OCI-LY7 (cell line): ENCODE results near the gene RAPGEF5. TPM values are rescaled to one million over a fixed set of nuclear protein-coding genes. Genes with fewer than 3 reads are reported as not detected.

Experiments
- BruUV-seq: library from RNA; stranded (reverse); fragments of 400-500 nt; replicated peaks from 2 replicates; lab custom pipeline; 2021; lab: Mats Ljungman, UMichigan
- CTCF ChIA-PET: fragments of 300-600 bp; sonication (Branson Sonifier 250); formaldehyde crosslinking; loops from one replicate; lab custom pipeline; 2022; ENCODE audit warnings: antibody characterized with exemption; ENCODE audit not compliant: unreplicated experiment; lab: Charles Lee
- POLR2A ChIA-PET: fragments of 300-600 bp; sonication (Branson Sonifier 250); formaldehyde crosslinking; loops from one replicate; lab custom pipeline; 2022; ENCODE audit warnings: antibody characterized with exemption; lab: Charles Lee
- DNase-seq: peaks from one replicate; pipeline ENCODE4 v3.0.0-alpha.2; 2015; ENCODE audit warnings: low spot score
- H2AFZ ChIP-seq: fragments of 200-600 bp; sonication (generic), shearing (Covaris generic); 2 replicates; pipeline ENCODE4 v1.6.1; 2014; ENCODE audit warnings: mild to moderate bottlenecking, antibody characterized with exemption, low read length, moderate library complexity
- H3K27ac ChIP-seq: fragments of 200-600 bp; sonication (generic); 2 replicates; pipeline ENCODE4 v1.5.1; 2014; ENCODE audit warnings: mixed run types, low read depth, mild to moderate bottlenecking, moderate library complexity, low read length, inconsistent platforms; ENCODE audit not compliant: poor library complexity, severe bottlenecking
- H3K36me3 ChIP-seq: fragments of 200-600 bp; sonication (generic); 2 replicates; pipeline ENCODE4 v1.6.1; 2014; ENCODE audit warnings: mild to moderate bottlenecking, antibody characterized with exemption, low read length, moderate library complexity, mixed read lengths; ENCODE audit not compliant: insufficient read depth
- H3K4me1 ChIP-seq: fragments of 200-600 bp; sonication (generic); 2 replicates; pipeline ENCODE4 v1.5.1; 2014; ENCODE audit warnings: mild to moderate bottlenecking, low read length; ENCODE audit not compliant: insufficient read depth, poor library complexity, severe bottlenecking
- H3K4me2 ChIP-seq: fragments of 200-600 bp; sonication (generic); 2 replicates; pipeline ENCODE4 v1.6.1; 2014; ENCODE audit warnings: mild to moderate bottlenecking, low read length
- H3K4me3 ChIP-seq: fragments of 200-600 bp; sonication (generic); 2 replicates; pipeline ENCODE4 v1.5.1; 2014; ENCODE audit warnings: mild to moderate bottlenecking, low read depth, low read length; ENCODE audit not compliant: poor library complexity, severe bottlenecking
- H3K79me2 ChIP-seq: fragments of 200-600 bp; sonication (generic); 2 replicates; pipeline ENCODE4 v1.6.1; 2016; ENCODE audit warnings: low read depth, mild to moderate bottlenecking, low read length, moderate library complexity, mixed read lengths; ENCODE audit not compliant: insufficient read depth
- H3K9me2 ChIP-seq: fragments of 200-600 bp; sonication (generic); 2 replicates; pipeline ENCODE4 v1.6.1; 2016; ENCODE audit warnings: mild to moderate bottlenecking, low read length, mixed read lengths; ENCODE audit not compliant: insufficient read depth
- H3K9me3 ChIP-seq: fragments of 200-600 bp; sonication (generic); 2 replicates; pipeline ENCODE4 v1.6.1; 2014; ENCODE audit warnings: mild to moderate bottlenecking, mixed run types, low read length, mixed read lengths
- H4K20me1 ChIP-seq: fragments of 200-600 bp; sonication (generic); 2 replicates; pipeline ENCODE4 v1.6.1; 2014; ENCODE audit warnings: mild to moderate bottlenecking, antibody characterized with exemption, low read length, moderate library complexity, mixed read lengths; ENCODE audit not compliant: insufficient read depth
- CTCF ChIP-seq: fragments of 200-600 bp; sonication (generic); conservative IDR thresholded peaks from 2 replicates; pipeline ENCODE4 v1.5.1; 2014; ENCODE audit warnings: mild to moderate bottlenecking, antibody characterized with exemption, low read length, moderate library complexity, mixed read lengths
- EZH2phosphoT487 ChIP-seq: fragments of 200-600 bp; sonication (generic); IDR thresholded peaks from 2 replicates; pipeline ENCODE4 v1.6.1; 2018; ENCODE audit warnings: low read depth, borderline replicate concordance, mild to moderate bottlenecking, mixed run types, antibody characterized with exemption, low read length, moderate library complexity, mixed read lengths
- intact Hi-C: fragments of 100-400 bp; cut with micrococcal nuclease; formaldehyde crosslinking; loops from one replicate; pipeline ENCODE4 v1.10.0; 2022; ENCODE audit not compliant: unreplicated experiment
- total RNA-seq, 2 experiments: library from RNA; depleted of rRNA in 1 of 2; stranded (reverse); fragments of >200 nt in 1 of 2; shearing (Covaris generic) in 1 of 2; gene quantifications; 2 replicates each; pipeline ENCODE4 v1.2.3, GENCODE V29; 2014 to 2022

The RAPGEF5 gene
- total RNA-seq, 2 experiments from 2014 or later: 114 to 115 TPM

DNA sequence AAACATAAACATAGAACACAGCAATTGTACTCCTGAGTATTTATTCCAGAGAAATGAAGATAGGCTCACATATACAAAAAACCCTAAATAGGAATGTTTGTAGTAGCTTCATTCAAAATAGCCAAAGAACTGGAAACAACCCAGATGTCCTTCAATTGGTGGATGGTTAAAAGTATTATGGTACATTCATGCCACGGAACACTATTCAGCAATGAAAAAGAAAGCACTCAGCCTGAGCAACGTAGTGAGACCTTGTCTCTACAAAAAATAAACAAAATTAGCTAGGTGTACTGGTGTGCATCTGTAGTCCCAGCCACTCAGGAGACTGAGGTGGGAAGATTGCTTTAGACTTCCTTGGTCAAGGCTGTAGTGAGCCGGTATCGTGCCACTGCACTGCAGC lies 94.4 kb downstream of the RAPGEF5 start:
- Histone ChIP-seq H3K79me2 (peaks cover 14% of the 10 kb centered on the region; the same call in 1 of the 2 replicates), H3K9me3 (no peaks in the 10 kb centered on the region), H3K4me1 (no peaks in the 10 kb centered on the region), H3K27ac (no peak overlapping the region), H3K36me3 (peaks cover 92% of the 10 kb centered on the region), H3K4me2 (no peak overlapping the region), H3K9me2 (no peaks in the 10 kb centered on the region), H4K20me1 (no peaks in the 10 kb centered on the region), H3K4me3 (no peak overlapping the region), H2AFZ (no peak overlapping the region)
- BruUV-seq: no TSS peak
- no peak for DNase-seq
- intact Hi-C loops: no loop called here
- TF ChIP-seq EZH2phosphoT487 (no peak), CTCF (no peak)
- ChIA-PET POLR2A (interaction anchor here (0.5 to 1.4 kb wide), 4 partner anchors 15 to 590 kb away, joined by 3 to 4 read pairs (median 3); no protein-coding TSS in a partner anchor), CTCF (no interaction called here)

- DNase-seq: no peak
- ChIA-PET POLR2A (interaction anchor here (1.2 to 1.3 kb wide), 3 partner anchors 16 to 69 kb away, joined by 3 to 4 read pairs (median 4); no protein-coding TSS in a partner anchor), CTCF (no interaction called here)
- peaks cover 91% of the 10 kb centered on the region for H3K36me3 ChIP-seq
- BruUV-seq: no TSS peak
- H3K79me2 ChIP-seq: peaks cover 7% of the 10 kb centered on the region; the same call in 1 of the 2 replicates
- H3K4me3 ChIP-seq: no peak overlapping the region
- no peaks in the 10 kb centered on the region for H4K20me1 ChIP-seq
- H3K9me3 ChIP-seq: no peaks in the 10 kb centered on the region
- H3K27ac ChIP-seq: no peak overlapping the region
- no peaks in the 10 kb centered on the region for H3K4me1 ChIP-seq
- H2AFZ ChIP-seq: no peak overlapping the region
- H3K9me2 ChIP-seq: no peaks in the 10 kb centered on the region
- TF ChIP-seq EZH2phosphoT487 (no peak), CTCF (no peak)
- intact Hi-C loops: no loop called here
- H3K4me2 ChIP-seq: no peak overlapping the region
These were observed 100.3 kb downstream of the RAPGEF5 start for GRCh38 chr7:22256541-22257096.

DNA sequence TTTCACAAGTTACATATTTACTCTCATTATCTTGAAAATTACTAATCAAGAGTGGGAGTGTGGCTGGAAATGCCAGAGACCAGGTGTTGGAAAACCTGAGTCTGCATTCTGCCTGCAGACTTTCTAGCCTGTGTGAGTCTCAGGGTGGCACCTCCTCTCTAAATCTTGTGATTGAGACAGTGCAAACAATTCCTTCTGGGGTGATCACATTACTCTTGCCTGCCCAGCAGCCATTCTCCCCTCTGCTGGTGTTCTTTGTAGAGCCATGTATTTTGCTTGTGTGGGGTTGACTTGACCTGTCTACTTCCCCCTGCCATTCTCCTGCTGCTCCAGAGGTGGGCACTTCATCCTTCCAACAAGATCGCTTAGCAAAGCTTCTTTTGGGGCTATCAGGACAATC lies 101.1 kb downstream of the RAPGEF5 start:
- Histone ChIP-seq H3K4me2 (no peak overlapping the region), H2AFZ (no peak overlapping the region), H3K4me3 (no peak overlapping the region), H3K36me3 (peaks cover 88% of the 10 kb centered on the region), H3K9me2 (no peaks in the 10 kb centered on the region), H4K20me1 (no peaks in the 10 kb centered on the region), H3K27ac (no peak overlapping the region), H3K4me1 (no peaks in the 10 kb centered on the region), H3K9me3 (no peaks in the 10 kb centered on the region), H3K79me2 (peaks cover 7% of the 10 kb centered on the region; the same call in 1 of the 2 replicates)
- intact Hi-C loops: no loop called here
- no peak for TF ChIP-seq EZH2phosphoT487
- no peak for TF ChIP-seq CTCF
- ChIA-PET CTCF (no interaction called here), POLR2A (interaction anchor here (1.0 to 1.2 kb wide), 2 partner anchors 24 to 43 kb away, joined by 3 to 4 read pairs; no protein-coding TSS in a partner anchor)
- no TSS peak for BruUV-seq
- no peak for DNase-seq
